Fibroblast of skin of abdomen (primary cell): Measurements from ENCODE around the gene GTF2H4.

ENCODE experiments used
- DNase-seq: peaks from one replicate; pipeline ENCODE4 v3.0.0-alpha.2; 2013

Gene GTF2H4

DNA sequence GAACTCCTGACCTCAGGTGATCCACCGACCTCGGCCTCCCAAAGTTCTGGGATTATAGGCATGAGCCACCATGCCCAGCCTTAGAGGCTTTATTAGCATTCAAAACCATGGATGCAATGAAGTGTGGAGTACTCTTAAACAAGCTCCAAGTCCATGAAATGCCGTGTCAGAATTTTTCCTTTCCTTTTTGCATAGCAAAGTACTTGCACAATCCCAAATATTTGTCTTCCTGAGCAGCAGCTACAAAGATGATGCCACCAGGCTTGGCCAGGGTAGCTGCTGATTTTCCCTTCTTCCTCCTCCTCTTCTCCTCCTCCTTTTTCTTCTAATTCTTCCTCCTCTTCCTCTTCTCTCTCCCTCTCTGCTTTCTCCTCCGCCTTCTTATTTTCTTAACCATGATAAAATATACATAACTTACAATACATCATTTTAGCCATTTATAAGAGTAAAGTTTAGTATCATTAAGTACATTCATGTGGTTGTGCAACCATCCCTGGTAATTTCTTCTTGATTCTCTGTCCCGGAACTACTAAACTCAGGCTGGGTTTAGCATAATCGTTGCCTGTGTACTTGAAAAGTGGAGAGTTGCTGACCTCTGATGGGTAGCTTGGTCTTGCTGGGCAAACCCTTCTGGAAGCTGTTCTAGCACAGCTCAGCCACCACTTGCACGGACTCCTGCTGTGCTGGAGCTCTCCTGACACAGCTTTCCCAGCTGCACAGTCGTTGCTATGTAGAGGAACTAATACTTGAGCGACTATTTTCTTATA, 53.1 kb downstream of the GTF2H4 start:
- peak; percentile 20 for DNase-seq

DNA sequence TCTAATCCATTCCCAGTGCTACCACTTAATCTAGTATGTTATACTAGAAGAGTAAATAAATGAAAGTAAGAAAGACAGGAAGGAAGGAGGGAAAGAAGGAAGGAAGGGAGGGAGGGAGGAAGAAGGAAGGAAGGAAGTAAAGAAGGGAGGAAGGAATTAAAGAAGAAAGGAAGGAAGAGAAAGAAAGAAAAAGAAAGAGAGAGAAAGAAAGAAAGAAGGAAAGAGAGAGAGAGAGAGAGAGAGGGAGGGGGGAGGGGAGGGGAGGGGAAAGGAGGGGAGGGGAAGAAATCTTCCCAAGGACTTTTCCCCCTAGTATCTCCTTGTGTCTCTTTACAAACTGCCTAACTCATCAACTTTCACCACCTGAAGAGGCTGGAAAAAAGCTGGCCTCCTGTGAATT, 54.7 kb downstream of the GTF2H4 start:
- DNase-seq = no peak

DNA sequence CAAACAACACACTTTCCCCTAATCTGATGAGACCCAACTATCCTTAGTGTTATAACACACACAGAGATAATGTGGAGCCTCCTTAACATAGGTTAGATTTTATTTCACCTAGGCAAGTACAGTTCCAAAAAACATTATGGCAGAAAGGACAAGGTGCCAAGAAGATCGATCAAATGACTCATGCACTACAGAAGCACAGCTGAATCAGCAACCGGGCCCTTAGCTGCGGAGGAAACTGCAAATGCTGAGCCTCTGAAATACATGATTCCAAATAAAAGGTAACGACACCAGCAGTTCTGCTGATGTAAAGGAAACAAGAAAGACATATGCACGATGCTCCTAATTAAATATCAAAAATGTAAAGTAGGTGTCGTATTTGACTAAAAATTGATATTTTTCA, 55.6 kb downstream of the GTF2H4 start:
- peak; percentile 25 for DNase-seq
